Fibroblast of villous mesenchyme (primary cell): Measurements from ENCODE around the gene ARPC2. TPM values are rescaled to one million over a fixed set of nuclear protein-coding genes. Genes with fewer than 3 reads are reported as not detected.

ENCODE experiments used
- total RNA-seq: library from RNA; depleted of rRNA; stranded (reverse); fragments of >200 nt; gene quantifications from 2 replicates; pipeline ENCODE4 v1.2.3, GENCODE V29; 2012

The ARPC2 gene
- total RNA-seq, 1 donor, result 482 TPM

Other genes starting within 250 kb of the ARPC2 start
- gene TNS1, start 214.2 kb upstream of the ARPC2 start, total RNA-seq, result 127 and 147 TPM in 2 replicates
- not detected in 2 replicates for gene RUFY4, start 147.9 kb upstream of the ARPC2 start, total RNA-seq
- gene CXCR2, start 91.2 kb upstream of the ARPC2 start, total RNA-seq, result not detected in 2 replicates
- not detected in 2 replicates for gene CXCR1, start 50.2 kb upstream of the ARPC2 start, total RNA-seq
- under 0.01 TPM in 1 of 2 replicates, not detected in the other for gene GPBAR1, start 43.8 kb downstream of the ARPC2 start, total RNA-seq
- gene AAMP, start 52.9 kb downstream of the ARPC2 start, total RNA-seq, result 104 and 110 TPM in 2 replicates
- gene PNKD, start 53.3 kb downstream of the ARPC2 start, total RNA-seq, result 26.1 and 26.8 TPM in 2 replicates
- gene TMBIM1, start 75.3 kb downstream of the ARPC2 start, total RNA-seq, result 123 and 136 TPM in 2 replicates
- 0.43 TPM in 1 of 2 replicates, not detected in the other for gene CATIP, start 139.7 kb downstream of the ARPC2 start, total RNA-seq
- under 0.01 and 0.43 TPM in 2 replicates for gene SLC11A1, start 165.1 kb downstream of the ARPC2 start, total RNA-seq
- 63.5 and 66.9 TPM in 2 replicates for gene CTDSP1, start 182.7 kb downstream of the ARPC2 start, total RNA-seq
- gene VIL1, start 201.9 kb downstream of the ARPC2 start, total RNA-seq, result under 0.01 TPM in 1 of 2 replicates, not detected in the other